GM13976 (cell line): ENCODE data around the gene ESM1.

Source experiments
- DNase-seq: peaks from one replicate; pipeline ENCODE4 v3.0.0; 2012; ENCODE audit warnings: low spot score
- CTCF ChIP-seq: IDR thresholded peaks from 2 replicates; pipeline ENCODE4 v1.5.1; 2012; ENCODE audit warnings: borderline replicate concordance, mild to moderate bottlenecking; ENCODE audit not compliant: insufficient read depth; ENCODE audit errors: extremely low read depth, missing control alignments, control extremely low read depth
- in situ Hi-C: fragments of 300-500 bp; cut with MboI; formaldehyde crosslinking; loops from one replicate; pipeline ENCODE4 v1.12.0; 2022; ENCODE audit warnings: low sequenced_read_pairs, mixed read lengths, inconsistent platforms; ENCODE audit not compliant: unreplicated experiment

The ESM1 gene

DNA sequence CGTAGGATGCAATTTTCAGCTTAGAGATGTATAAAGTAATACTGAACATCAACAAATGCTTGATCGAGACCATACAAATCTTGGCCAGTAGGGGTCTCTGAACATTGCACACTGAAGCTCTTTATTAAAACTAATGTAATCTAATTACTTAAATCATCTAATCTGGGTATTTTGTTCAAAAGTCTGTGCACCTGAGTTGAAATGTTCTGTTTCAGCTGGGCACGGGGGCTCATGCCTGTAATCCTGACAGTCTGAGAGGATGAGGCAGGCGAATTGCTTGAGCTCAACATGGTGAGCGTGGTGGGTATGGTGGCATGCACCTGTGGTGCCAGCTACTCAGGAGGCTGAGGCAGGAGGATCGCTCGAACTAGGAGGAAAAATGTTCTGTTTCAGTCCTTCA lies 41.0 kb downstream of the ESM1 start:
- peak; percentile 38 for DNase-seq
- TF ChIP-seq CTCF: no peak
- in situ Hi-C loops: no loop called here

DNA sequence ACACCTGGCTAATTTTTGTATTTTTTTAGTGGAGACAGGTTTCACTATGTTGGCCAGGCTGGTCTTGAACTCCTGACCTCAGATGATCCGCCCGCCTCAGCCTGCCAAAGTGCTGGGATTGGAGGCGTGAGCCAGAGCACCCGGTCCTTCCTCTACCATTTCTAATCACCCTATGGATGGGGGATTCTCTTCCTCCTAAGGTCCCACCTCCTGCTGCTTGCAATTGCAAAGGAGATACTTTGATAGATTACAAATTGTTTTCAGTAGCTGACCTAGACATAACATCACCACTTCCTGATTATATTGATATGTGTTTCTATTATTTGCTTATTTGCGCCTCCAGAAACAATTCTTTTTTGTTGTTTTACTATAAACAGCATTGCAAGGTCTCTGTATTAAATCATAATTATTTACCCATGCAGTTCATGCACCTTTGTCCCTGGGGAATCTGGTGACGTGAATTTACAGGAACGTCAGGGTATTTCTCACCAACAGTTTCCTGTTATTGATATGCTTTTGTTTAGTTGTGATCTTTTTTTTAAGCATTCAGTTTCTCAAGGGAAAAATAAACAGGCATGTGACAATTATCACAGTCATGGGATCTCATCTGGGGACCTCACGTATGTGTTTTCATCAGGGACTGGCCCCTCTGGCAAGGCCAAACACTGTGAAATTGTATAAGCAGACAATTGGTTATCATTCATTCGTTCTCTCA lies 43.2 kb downstream of the ESM1 start:
- no peak for TF ChIP-seq CTCF
- in situ Hi-C loops: no loop called here
- DNase-seq: no peak

DNA sequence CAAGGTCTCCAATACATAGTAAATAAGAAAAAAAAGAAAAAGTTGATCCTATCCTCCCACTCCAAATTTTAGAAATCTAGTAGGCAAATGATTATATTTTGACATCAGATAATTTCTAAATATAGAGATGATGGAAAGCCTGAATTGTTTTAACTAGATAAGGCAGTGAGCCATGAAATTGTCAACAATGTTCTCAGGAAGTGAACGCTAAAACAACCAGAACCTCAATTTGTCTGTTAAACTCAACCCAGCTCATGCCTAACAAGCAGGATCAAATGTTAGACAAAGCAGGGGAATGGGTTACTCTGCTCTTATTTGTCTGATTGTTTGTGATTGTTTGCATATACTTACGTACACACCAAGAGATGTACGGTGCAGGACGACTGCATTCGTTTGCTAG lies 49.2 kb downstream of the ESM1 start:
- no peak for TF ChIP-seq CTCF
- no peak for DNase-seq
- in situ Hi-C loops: no loop called here

DNA sequence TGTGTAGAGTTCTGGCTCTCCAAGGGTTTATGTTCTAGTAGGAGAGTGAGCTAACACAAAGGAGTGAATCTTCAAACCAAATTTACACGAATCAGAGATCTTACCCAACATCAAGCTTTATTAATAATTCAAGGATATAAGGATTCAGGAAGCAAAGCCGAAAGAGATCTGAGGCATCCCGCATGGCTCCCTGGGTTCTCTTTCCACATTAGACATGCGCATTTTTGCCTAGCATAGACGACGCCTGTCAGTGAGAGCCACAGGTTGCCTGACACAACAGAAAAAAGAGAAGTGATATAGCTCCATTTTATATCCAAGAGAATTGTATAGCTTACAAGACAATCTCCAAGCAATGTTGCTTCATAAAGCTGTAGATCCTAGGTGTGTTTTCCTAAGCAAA lies 52.6 kb downstream of the ESM1 start:
- in situ Hi-C loops: no loop called here
- TF ChIP-seq CTCF: no peak
- DNase-seq: no peak

DNA sequence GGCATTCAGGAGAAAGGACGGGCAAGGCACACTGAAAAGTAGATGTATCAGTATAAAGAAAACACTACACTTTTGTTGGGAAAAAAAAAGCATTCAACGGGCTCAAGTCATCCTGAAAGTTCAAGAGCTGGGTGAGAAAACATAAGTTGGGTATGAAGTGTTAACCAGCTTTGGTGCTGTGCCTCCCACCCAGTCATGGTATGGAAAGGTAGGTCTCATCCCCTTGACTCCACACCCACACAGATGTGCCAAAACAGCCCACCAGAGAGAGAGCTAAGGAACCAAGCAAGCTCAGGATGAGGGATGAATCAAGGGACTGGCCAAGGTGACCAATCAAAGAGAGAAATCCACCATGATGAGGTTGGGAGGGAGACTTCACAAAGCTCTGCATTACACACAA lies 54.7 kb downstream of the ESM1 start:
- no peak for DNase-seq
- no peak for TF ChIP-seq CTCF
- in situ Hi-C loops: no loop called here
